ENCODE measurements around the gene USP6NL.

USP6NL gene

GRCh38 chr10:11513727-11514126, 97.7 kb downstream of the USP6NL start:
- Histone ChIP-seq H3K27ac (replicated peaks; ENCODE audit: low read length) (no peak overlapping the region), H4K91ac (ENCODE audit: low read depth, low read length, poor library complexity) (no peak overlapping the region), H3K79me1 (ENCODE audit: low read depth, low read length) (no peaks in the 10 kb centered on the region), H2BK15ac (ENCODE audit: low read length) (no peak overlapping the region), H2AK5ac (ENCODE audit: low read depth, low read length) (no peak overlapping the region), H4K8ac (ENCODE audit: low read depth, low read length) (no peak overlapping the region), H3K36me3 (replicated peaks in 1 of 2; ENCODE audit: control insufficient read depth in 2 of 2, insufficient read depth in 2 of 2, low read length in 2 of 2) (peaks cover 6 to 12% of the 10 kb centered on the region in 2 donors), H3K9ac (ENCODE audit: low read depth, low read length, poor library complexity) (no peak overlapping the region), H3K27me3 (ENCODE audit: control insufficient read depth in 3 of 3, insufficient read depth in 3 of 3, low read depth in 1 of 3, low read length in 3 of 3) (no peaks in the 10 kb centered on the region), H3K4me1 (ENCODE audit: control insufficient read depth in 2 of 2, insufficient read depth in 1 of 2, low read depth in 1 of 2, low read length in 2 of 2) (peaks cover 0 to 7% of the 10 kb centered on the region in 2 donors), H3K9me3 (replicated peaks in 1 of 2; ENCODE audit: control insufficient read depth in 2 of 2, insufficient read depth in 1 of 2, low read depth in 1 of 2, low read length in 2 of 2) (no peaks in the 10 kb centered on the region), H3K14ac (ENCODE audit: low read length) (no peak overlapping the region), H3K23ac (ENCODE audit: low read depth, low read length, poor library complexity) (no peak overlapping the region), H2BK120ac (ENCODE audit: low read depth, low read length) (no peak overlapping the region), H2BK12ac (ENCODE audit: low read length) (no peak overlapping the region), H3K18ac (ENCODE audit: low read length) (no peak overlapping the region), H2AFZ (ENCODE audit: low read length) (no peak overlapping the region), H3K4me2 (ENCODE audit: insufficient read depth, low read length, poor library complexity, severe bottlenecking) (no peak overlapping the region), H3K4me3 (ENCODE audit: low read length in 2 of 2) (no peak overlapping the region), H2BK5ac (ENCODE audit: low read length) (no peak overlapping the region), H3K4ac (ENCODE audit: low read length) (no peak overlapping the region)
- WGBS, 2 donors (ENCODE audit: extremely low coverage in 2 of 2, insufficient read length in 2 of 2, insufficient replicate concordance in 1 of 2), result no CpG with 5 or more reads among the region's 4 CpGs
- DNase-seq (ENCODE audit: low spot score), result no peak

GRCh38 chr10:11512596-11512995, 98.9 kb downstream of the USP6NL start:
- no peak overlapping the region for H2BK120ac ChIP-seq (ENCODE audit: low read depth, low read length)
- no peak overlapping the region for H3K4me3 ChIP-seq (ENCODE audit: low read length in 2 of 2)
- no CpG with 5 or more reads among the region's 3 CpGs for WGBS, 2 donors (ENCODE audit: extremely low coverage in 2 of 2, insufficient read length in 2 of 2, insufficient replicate concordance in 1 of 2)
- peaks cover 8 to 20% of the 10 kb centered on the region in 2 donors for H3K36me3 ChIP-seq (replicated peaks in 1 of 2; ENCODE audit: control insufficient read depth in 2 of 2, insufficient read depth in 2 of 2, low read length in 2 of 2)
- H3K23ac ChIP-seq (ENCODE audit: low read depth, low read length, poor library complexity), result no peak overlapping the region
- H3K9me3 ChIP-seq (replicated peaks in 1 of 2; ENCODE audit: control insufficient read depth in 2 of 2, insufficient read depth in 1 of 2, low read depth in 1 of 2, low read length in 2 of 2), result no peaks in the 10 kb centered on the region
- no peak overlapping the region for H3K9ac ChIP-seq (ENCODE audit: low read depth, low read length, poor library complexity)
- no peak overlapping the region for H2AK5ac ChIP-seq (ENCODE audit: low read depth, low read length)
- no peak overlapping the region for H3K4ac ChIP-seq (ENCODE audit: low read length)
- no peak for DNase-seq (ENCODE audit: low spot score)
- H3K27me3 ChIP-seq (ENCODE audit: control insufficient read depth in 3 of 3, insufficient read depth in 3 of 3, low read depth in 1 of 3, low read length in 3 of 3), result no peaks in the 10 kb centered on the region
- no peak overlapping the region for H2AFZ ChIP-seq (ENCODE audit: low read length)
- no peak overlapping the region for H2BK15ac ChIP-seq (ENCODE audit: low read length)
- H2BK12ac ChIP-seq (ENCODE audit: low read length), result no peak overlapping the region
- no peak overlapping the region for H3K27ac ChIP-seq (replicated peaks; ENCODE audit: low read length)
- no peaks in the 10 kb centered on the region for H3K79me1 ChIP-seq (ENCODE audit: low read depth, low read length)
- H4K91ac ChIP-seq (ENCODE audit: low read depth, low read length, poor library complexity), result no peak overlapping the region
- H4K8ac ChIP-seq (ENCODE audit: low read depth, low read length), result no peak overlapping the region
- no peak overlapping the region for H3K4me2 ChIP-seq (ENCODE audit: insufficient read depth, low read length, poor library complexity, severe bottlenecking)
- peaks cover 0 to 9% of the 10 kb centered on the region in 2 donors for H3K4me1 ChIP-seq (ENCODE audit: control insufficient read depth in 2 of 2, insufficient read depth in 1 of 2, low read depth in 1 of 2, low read length in 2 of 2)
- H3K18ac ChIP-seq (ENCODE audit: low read length), result no peak overlapping the region
- no peak overlapping the region for H2BK5ac ChIP-seq (ENCODE audit: low read length)
- H3K14ac ChIP-seq (ENCODE audit: low read length), result no peak overlapping the region

GRCh38 chr10:11511321-11511720, 100.1 kb downstream of the USP6NL start:
- Histone ChIP-seq H3K9me3 (replicated peaks in 1 of 2; ENCODE audit: control insufficient read depth in 2 of 2, insufficient read depth in 1 of 2, low read depth in 1 of 2, low read length in 2 of 2) (no peaks in the 10 kb centered on the region), H2BK120ac (ENCODE audit: low read depth, low read length) (no peak overlapping the region), H3K27ac (replicated peaks; ENCODE audit: low read length) (no peak overlapping the region), H4K91ac (ENCODE audit: low read depth, low read length, poor library complexity) (no peak overlapping the region), H3K4me3 (ENCODE audit: low read length in 2 of 2) (no peak overlapping the region), H3K27me3 (ENCODE audit: control insufficient read depth in 3 of 3, insufficient read depth in 3 of 3, low read depth in 1 of 3, low read length in 3 of 3) (no peaks in the 10 kb centered on the region), H3K4me1 (ENCODE audit: control insufficient read depth in 2 of 2, insufficient read depth in 1 of 2, low read depth in 1 of 2, low read length in 2 of 2) (peaks cover 0 to 9% of the 10 kb centered on the region in 2 donors), H3K23ac (ENCODE audit: low read depth, low read length, poor library complexity) (no peak overlapping the region), H3K18ac (ENCODE audit: low read length) (no peak overlapping the region), H2AK5ac (ENCODE audit: low read depth, low read length) (no peak overlapping the region), H2BK12ac (ENCODE audit: low read length) (no peak overlapping the region), H2BK15ac (ENCODE audit: low read length) (no peak overlapping the region), H2BK5ac (ENCODE audit: low read length) (no peak overlapping the region), H3K4me2 (ENCODE audit: insufficient read depth, low read length, poor library complexity, severe bottlenecking) (no peak overlapping the region), H2AFZ (ENCODE audit: low read length) (no peak overlapping the region), H3K79me1 (ENCODE audit: low read depth, low read length) (no peaks in the 10 kb centered on the region), H3K14ac (ENCODE audit: low read length) (no peak overlapping the region), H3K4ac (ENCODE audit: low read length) (no peak overlapping the region), H3K36me3 (replicated peaks in 1 of 2; ENCODE audit: control insufficient read depth in 2 of 2, insufficient read depth in 2 of 2, low read length in 2 of 2) (peaks cover 8 to 33% of the 10 kb centered on the region in 2 donors), H4K8ac (ENCODE audit: low read depth, low read length) (no peak overlapping the region), H3K9ac (ENCODE audit: low read depth, low read length, poor library complexity) (no peak overlapping the region)
- no peak for DNase-seq (ENCODE audit: low spot score)

GRCh38 chr10:11510736-11511135, 100.7 kb downstream of the USP6NL start:
- no peak overlapping the region for H3K4me2 ChIP-seq (ENCODE audit: insufficient read depth, low read length, poor library complexity, severe bottlenecking)
- H3K27ac ChIP-seq (replicated peaks; ENCODE audit: low read length), result no peak overlapping the region
- H2BK120ac ChIP-seq (ENCODE audit: low read depth, low read length), result no peak overlapping the region
- no peaks in the 10 kb centered on the region for H3K9me3 ChIP-seq (replicated peaks in 1 of 2; ENCODE audit: control insufficient read depth in 2 of 2, insufficient read depth in 1 of 2, low read depth in 1 of 2, low read length in 2 of 2)
- no peak overlapping the region for H2AFZ ChIP-seq (ENCODE audit: low read length)
- no peak overlapping the region for H2BK15ac ChIP-seq (ENCODE audit: low read length)
- H2BK5ac ChIP-seq (ENCODE audit: low read length), result no peak overlapping the region
- no peak for DNase-seq (ENCODE audit: low spot score)
- H3K18ac ChIP-seq (ENCODE audit: low read length), result peak overlapping the region; percentile 65
- H2AK5ac ChIP-seq (ENCODE audit: low read depth, low read length), result no peak overlapping the region
- H3K9ac ChIP-seq (ENCODE audit: low read depth, low read length, poor library complexity), result no peak overlapping the region
- H3K79me1 ChIP-seq (ENCODE audit: low read depth, low read length), result no peaks in the 10 kb centered on the region
- no peak overlapping the region for H3K23ac ChIP-seq (ENCODE audit: low read depth, low read length, poor library complexity)
- no peak overlapping the region for H3K14ac ChIP-seq (ENCODE audit: low read length)
- no peak overlapping the region for H3K4ac ChIP-seq (ENCODE audit: low read length)
- no peak overlapping the region for H4K8ac ChIP-seq (ENCODE audit: low read depth, low read length)
- H3K27me3 ChIP-seq (ENCODE audit: control insufficient read depth in 3 of 3, insufficient read depth in 3 of 3, low read depth in 1 of 3, low read length in 3 of 3), result no peaks in the 10 kb centered on the region
- no peak overlapping the region for H2BK12ac ChIP-seq (ENCODE audit: low read length)
- peaks cover 2 to 9% of the 10 kb centered on the region in 2 donors for H3K4me1 ChIP-seq (ENCODE audit: control insufficient read depth in 2 of 2, insufficient read depth in 1 of 2, low read depth in 1 of 2, low read length in 2 of 2)
- no CpG with 5 or more reads among the region's 3 CpGs for WGBS, 2 donors (ENCODE audit: extremely low coverage in 2 of 2, insufficient read length in 2 of 2, insufficient replicate concordance in 1 of 2)
- H3K4me3 ChIP-seq (ENCODE audit: low read length in 2 of 2), result no peak overlapping the region
- H3K36me3 ChIP-seq (replicated peaks in 1 of 2; ENCODE audit: control insufficient read depth in 2 of 2, insufficient read depth in 2 of 2, low read length in 2 of 2), result peaks cover 8 to 34% of the 10 kb centered on the region in 2 donors
- no peak overlapping the region for H4K91ac ChIP-seq (ENCODE audit: low read depth, low read length, poor library complexity)
